ENCODE data around the gene VPS25. TPM values are rescaled to one million over a fixed set of nuclear protein-coding genes. Genes with fewer than 3 reads are reported as not detected.
"Not testable (repeated sequence)": the region's sequence is repeated elsewhere in the genome, so short reads cannot be mapped to it uniquely, and the experiment has no call there.

VPS25 gene
- 100 to 1,000 TPM in 1 of 4 donors, 10 to 100 TPM in 3; 58.3 to 111 (median 79.7) TPM for total RNA-seq

DNA sequence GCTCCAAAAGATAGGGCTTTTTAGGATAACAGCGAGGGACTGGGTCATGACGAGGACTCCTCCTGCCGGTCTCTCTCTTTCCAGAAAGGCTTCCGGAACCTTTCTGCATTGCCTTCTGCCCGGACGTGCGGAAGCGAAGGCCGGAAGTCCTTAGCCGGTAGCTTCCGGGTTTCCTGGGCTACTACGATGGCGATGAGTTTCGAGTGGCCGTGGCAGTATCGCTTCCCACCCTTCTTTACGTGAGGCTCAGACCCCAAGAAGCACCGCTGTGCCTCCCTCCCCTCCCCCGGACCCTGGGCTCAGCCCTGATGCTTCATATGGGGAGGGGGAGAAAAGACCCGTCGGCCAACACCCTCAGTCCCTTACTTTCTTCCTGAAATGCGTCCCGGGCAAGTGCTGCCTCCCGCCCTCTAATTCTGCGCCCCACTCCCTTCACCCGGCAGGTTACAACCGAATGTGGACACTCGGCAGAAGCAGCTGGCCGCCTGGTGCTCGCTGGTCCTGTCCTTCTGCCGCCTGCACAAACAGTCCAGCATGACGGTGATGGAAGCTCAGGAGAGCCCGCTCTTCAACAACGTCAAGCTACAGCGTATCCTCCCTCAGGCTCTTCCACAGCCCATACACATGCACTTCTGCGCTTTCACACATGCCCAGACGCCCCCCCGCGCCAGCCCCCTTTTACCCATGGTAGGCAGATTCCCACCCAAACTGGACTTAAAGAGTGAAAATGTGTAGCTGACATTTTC lies at the start of gene VPS25:
Gene VPS25, plus strand, starts transcription at position 160 of the 746 bp plus-strand sequence. Its CDS starts 27 bp downstream, at position 187.
- DNase-seq, result peak; percentile 84
- TF ChIP-seq, protein P1, sequence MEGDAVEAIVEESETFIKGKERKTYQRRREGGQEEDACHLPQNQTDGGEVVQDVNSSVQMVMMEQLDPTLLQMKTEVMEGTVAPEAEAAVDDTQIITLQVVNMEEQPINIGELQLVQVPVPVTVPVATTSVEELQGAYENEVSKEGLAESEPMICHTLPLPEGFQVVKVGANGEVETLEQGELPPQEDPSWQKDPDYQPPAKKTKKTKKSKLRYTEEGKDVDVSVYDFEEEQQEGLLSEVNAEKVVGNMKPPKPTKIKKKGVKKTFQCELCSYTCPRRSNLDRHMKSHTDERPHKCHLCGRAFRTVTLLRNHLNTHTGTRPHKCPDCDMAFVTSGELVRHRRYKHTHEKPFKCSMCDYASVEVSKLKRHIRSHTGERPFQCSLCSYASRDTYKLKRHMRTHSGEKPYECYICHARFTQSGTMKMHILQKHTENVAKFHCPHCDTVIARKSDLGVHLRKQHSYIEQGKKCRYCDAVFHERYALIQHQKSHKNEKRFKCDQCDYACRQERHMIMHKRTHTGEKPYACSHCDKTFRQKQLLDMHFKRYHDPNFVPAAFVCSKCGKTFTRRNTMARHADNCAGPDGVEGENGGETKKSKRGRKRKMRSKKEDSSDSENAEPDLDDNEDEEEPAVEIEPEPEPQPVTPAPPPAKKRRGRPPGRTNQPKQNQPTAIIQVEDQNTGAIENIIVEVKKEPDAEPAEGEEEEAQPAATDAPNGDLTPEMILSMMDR (IDR thresholded peaks at IDR 0.05), result peak in 1 of 5 experiments; percentile 9
- peak; percentile 53 to 86 (median 83) for TF ChIP-seq POLR2AphosphoS5 (IDR thresholded peaks at IDR 0.05)
- no peak for TF ChIP-seq EP300 (IDR thresholded peaks at IDR 0.05; ENCODE audit: low read depth)
- TF ChIP-seq POLR2A (IDR thresholded peaks at IDR 0.05), result peak; percentile 68
- in situ Hi-C loops (cut with MboI; ENCODE audit: low pct_ligation_motif_present in 1 of 4, low pct_unique_long_range_greater_than_20kb in 1 of 4, low sequenced_read_pairs in 3 of 4) (no loop called here), intact Hi-C loops (cut with DNase I; ENCODE audit: low total_unique reads) (loop anchor here (5.0 kb wide), 1 partner anchor 986 kb away; the partner anchor contains the start of gene JUP)
- 0 to 2% methylated on average over 2 to 36 of the region's 39 CpGs for WGBS, 2 donors (ENCODE audit: low coverage in 1 of 2)
- H3K27me3 ChIP-seq, result no peaks in the 10 kb centered on the region
- peak within 1 kb of the TSS; percentile 60 to 77 (median 72) for H3K4me3 ChIP-seq
- H3K9me3 ChIP-seq, result no peaks in the 10 kb centered on the region
- peak within 1 kb of the TSS; percentile 86 to 89 (median 88) for H3K27ac ChIP-seq
- H3K36me3 ChIP-seq, result peaks cover 0 to 22% (median 10%) of the 10 kb centered on the region in 4 donors
- H3K4me1 ChIP-seq, result peaks cover 3 to 27% (median 15%) of the 10 kb centered on the region in 4 donors

DNA sequence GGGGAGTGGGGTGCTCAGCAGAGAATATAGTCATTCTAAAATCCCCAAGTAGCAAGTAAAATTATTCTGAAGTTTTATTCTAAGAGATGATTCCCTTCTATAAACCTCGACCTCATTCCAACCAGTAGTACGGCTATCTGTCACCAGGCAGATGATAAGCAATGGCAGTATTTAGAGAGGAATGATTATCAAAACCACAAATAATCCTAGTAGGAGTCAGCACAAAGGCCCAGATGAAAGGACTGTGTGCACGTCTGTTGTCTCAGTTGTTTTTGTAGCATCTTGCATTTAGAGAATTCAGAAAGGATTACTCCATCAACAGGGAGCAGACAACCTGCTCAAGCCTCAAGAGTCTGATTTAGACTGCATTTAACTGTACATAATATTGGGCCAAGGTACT lies 49.6 kb upstream of the VPS25 start:
- in situ Hi-C loops (cut with MboI; ENCODE audit: low pct_ligation_motif_present in 1 of 4, low pct_unique_long_range_greater_than_20kb in 1 of 4, low sequenced_read_pairs in 3 of 4), result loop anchor here in 2 of 4 donors (25.0 kb wide), 1 partner anchor 214 kb away; no protein-coding TSS in a partner anchor
- H3K36me3 ChIP-seq, result peaks cover 0 to 95% (median 42%) of the 10 kb centered on the region in 4 donors
- no peaks in the 10 kb centered on the region for H3K4me1 ChIP-seq
- no peak for TF ChIP-seq EP300 (IDR thresholded peaks at IDR 0.05; ENCODE audit: low read depth)
- TF ChIP-seq POLR2AphosphoS5 (IDR thresholded peaks at IDR 0.05), result no peak
- TF ChIP-seq, protein P1 (IDR thresholded peaks at IDR 0.05), result no peak
- TF ChIP-seq POLR2A (IDR thresholded peaks at IDR 0.05), result no peak
- no peaks in the 10 kb centered on the region for H3K9me3 ChIP-seq
- 84 to 96% methylated on average over 3 of the region's 3 CpGs for WGBS, 2 donors (ENCODE audit: low coverage in 1 of 2)
- H3K27ac ChIP-seq, result no peak overlapping the region
- no peak overlapping the region for H3K4me3 ChIP-seq
- intact Hi-C loops (cut with DNase I; ENCODE audit: low total_unique reads), result loop anchor here (5.0 kb wide), 1 partner anchor 39 kb away; the partner anchor contains the start of gene RAMP2
- no peak for DNase-seq
- no peaks in the 10 kb centered on the region for H3K27me3 ChIP-seq

DNA sequence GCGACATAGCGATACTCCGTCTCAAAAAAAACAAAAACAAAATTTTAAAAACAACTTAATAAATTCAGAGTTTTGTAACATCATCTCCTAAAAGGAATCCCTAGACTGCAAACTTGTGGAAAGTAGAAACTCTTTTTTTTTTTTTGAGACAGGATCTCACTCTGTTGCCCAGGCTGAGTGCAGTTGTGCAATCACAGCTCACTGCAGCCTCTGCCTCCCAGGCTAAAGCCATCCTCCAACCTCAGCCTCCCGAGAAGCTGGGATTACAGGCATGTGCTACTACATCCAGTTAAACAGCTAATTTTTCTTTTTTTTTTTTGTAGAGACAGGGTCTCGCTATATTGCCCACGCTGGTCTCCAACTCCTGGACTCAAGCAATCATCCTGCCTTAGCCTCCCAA lies 48.1 kb upstream of the VPS25 start:
- Histone ChIP-seq H3K36me3 (peaks cover 0 to 90% (median 38%) of the 10 kb centered on the region in 4 donors), H3K4me1 (no peaks in the 10 kb centered on the region), H3K27me3 (no peaks in the 10 kb centered on the region), H3K27ac (no peak overlapping the region), H3K4me3 (no peak overlapping the region), H3K9me3 (no peaks in the 10 kb centered on the region)
- no peak for DNase-seq
- in situ Hi-C loops (cut with MboI; ENCODE audit: low pct_ligation_motif_present in 1 of 4, low pct_unique_long_range_greater_than_20kb in 1 of 4, low sequenced_read_pairs in 3 of 4) (no loop called here), intact Hi-C loops (cut with DNase I; ENCODE audit: low total_unique reads) (no loop called here)
- TF ChIP-seq, protein P1 (IDR thresholded peaks at IDR 0.05), result no peak
- no peak for TF ChIP-seq POLR2A (IDR thresholded peaks at IDR 0.05)
- no peak for TF ChIP-seq EP300 (IDR thresholded peaks at IDR 0.05; ENCODE audit: low read depth)
- no peak for TF ChIP-seq POLR2AphosphoS5 (IDR thresholded peaks at IDR 0.05)
- 93% methylated on average over 3 to 6 of the region's 6 CpGs for WGBS, 2 donors (ENCODE audit: low coverage in 1 of 2)

DNA sequence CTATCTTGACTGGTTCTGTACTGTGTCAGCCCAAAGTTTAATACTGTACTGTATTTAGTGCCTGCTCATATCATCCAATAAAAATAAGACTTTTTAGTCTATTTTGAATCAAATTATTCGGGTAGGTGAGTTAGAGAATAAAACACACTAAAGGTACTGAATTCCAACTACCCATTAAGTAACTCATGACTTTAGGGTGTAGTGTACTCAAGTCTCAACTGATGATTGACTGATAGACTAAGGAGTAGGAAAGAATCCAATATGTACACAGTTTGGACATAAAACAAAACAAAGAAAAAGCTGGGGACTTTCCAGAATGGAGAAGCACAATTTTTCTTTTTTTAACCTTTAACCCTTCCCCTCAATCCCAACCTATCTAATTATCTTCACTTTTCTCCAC lies 32.5 kb upstream of the VPS25 start:
- H3K4me1 ChIP-seq, result peaks cover 12 to 20% (median 14%) of the 10 kb centered on the region in 4 donors
- no peaks in the 10 kb centered on the region for H3K27me3 ChIP-seq
- intact Hi-C loops (cut with DNase I; ENCODE audit: low total_unique reads) (no loop called here), in situ Hi-C loops (cut with MboI; ENCODE audit: low pct_ligation_motif_present in 1 of 4, low pct_unique_long_range_greater_than_20kb in 1 of 4, low sequenced_read_pairs in 3 of 4) (no loop called here)
- WGBS, 2 donors (ENCODE audit: low coverage in 1 of 2), result 54 to 87% methylated on average over 1 of the region's 1 CpG
- H3K27ac ChIP-seq, result no peak overlapping the region
- no peak overlapping the region for H3K4me3 ChIP-seq
- H3K9me3 ChIP-seq, result no peaks in the 10 kb centered on the region
- peaks cover 0 to 8% (median 0%) of the 10 kb centered on the region in 4 donors for H3K36me3 ChIP-seq
- TF ChIP-seq POLR2A (IDR thresholded peaks at IDR 0.05) (no peak), EP300 (IDR thresholded peaks at IDR 0.05; ENCODE audit: low read depth) (no peak), POLR2AphosphoS5 (IDR thresholded peaks at IDR 0.05) (no peak)
- TF ChIP-seq, protein P1 (IDR thresholded peaks at IDR 0.05), result no peak
- no peak for DNase-seq

DNA sequence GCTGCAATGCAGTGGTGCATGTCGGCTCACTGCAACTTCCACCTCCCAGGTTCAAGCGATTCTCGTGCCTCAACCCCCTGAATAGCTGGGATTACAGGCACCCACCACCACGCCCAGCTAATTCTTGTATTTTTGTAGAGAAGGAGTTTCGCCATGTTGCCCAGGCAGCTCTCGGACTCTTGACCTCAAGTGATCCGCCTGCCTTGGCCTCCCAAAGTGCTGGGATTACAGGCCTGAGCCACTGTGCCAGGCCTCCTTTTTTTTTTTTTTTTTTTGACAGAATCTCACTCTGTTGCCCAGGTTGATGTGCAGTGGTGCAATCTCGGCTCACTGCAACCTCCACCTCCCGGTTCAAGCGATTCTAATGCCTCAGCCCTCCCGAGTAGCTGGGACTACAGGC lies 30.3 kb upstream of the VPS25 start:
- WGBS, 2 donors (ENCODE audit: low coverage in 1 of 2), result 88% methylated on average over 11 of the region's 11 CpGs; no CpG with 5 or more reads in 1 of the 2 donors
- intact Hi-C loops (cut with DNase I; ENCODE audit: low total_unique reads), result not testable (repeated sequence)

More for the DNA sequence above, 30.3 kb upstream of the VPS25 start:
- H3K27me3 ChIP-seq; H3K4me3 ChIP-seq; DNase-seq; H3K36me3 ChIP-seq; H3K27ac ChIP-seq; in situ Hi-C loops (cut with MboI; ENCODE audit: low pct_ligation_motif_present in 1 of 4, low pct_unique_long_range_greater_than_20kb in 1 of 4, low sequenced_read_pairs in 3 of 4); H3K9me3 ChIP-seq: not testable (repeated sequence)
- H3K4me1 ChIP-seq, result peaks cover 12 to 18% (median 14%) of the 10 kb centered on the region in 4 donors
